GM23248 (cell line): ENCODE data around the gene INPP5A.

Source experiments
- EZH2 ChIP-seq: fragments of 200-600 bp; sonication (generic); IDR thresholded peaks from 2 replicates; pipeline ENCODE4 v1.6.1; 2018; ENCODE audit warnings: antibody characterized with exemption, mild to moderate bottlenecking; ENCODE audit not compliant: insufficient read depth, poor library complexity, severe bottlenecking
- EZH2phosphoT487 ChIP-seq: fragments of 200-600 bp; sonication (generic); IDR thresholded peaks from 2 replicates; pipeline ENCODE4 v1.6.1; 2018; ENCODE audit warnings: antibody characterized with exemption, moderate library complexity, mild to moderate bottlenecking, low read depth; ENCODE audit not compliant: insufficient read depth

GRCh38 chr10:132802048-132802447 is 264.5 kb downstream of the INPP5A start:
- TF ChIP-seq EZH2phosphoT487 (no peak), EZH2 (no peak)
